HEK293T (cell line): Measurements from ENCODE around the gene INPP5A.

ENCODE experiments used
- CTCF ChIA-PET: fragments of 350-600 bp; formaldehyde crosslinking; extraction: SDS; loops from one replicate; lab custom pipeline; 2021; ENCODE audit warnings: antibody characterized with exemption, inconsistent platforms; lab: Yijun Ruan, JAX
- POLR2A ChIA-PET: fragments of 350-600 bp; formaldehyde crosslinking; extraction: SDS; loops from one replicate; lab custom pipeline; 2020; ENCODE audit warnings: antibody characterized with exemption, inconsistent platforms; lab: Yijun Ruan, JAX
- DNase-seq: peaks from one replicate; pipeline ENCODE4 v3.0.0; 2012; ENCODE audit warnings: mixed read lengths; ENCODE audit errors: extremely low spot score
- ARNT ChIP-seq: fragments of 450-650 bp; IDR thresholded peaks from 2 replicates; pipeline ENCODE4 v1.6.1; 2017; ENCODE audit warnings: mild to moderate bottlenecking
- BHLHE40 ChIP-seq: fragments of 450-650 bp; IDR thresholded peaks from 2 replicates; pipeline ENCODE4 v1.6.1; 2016; ENCODE audit warnings: mild to moderate bottlenecking, moderate library complexity, borderline replicate concordance
- CTBP1 ChIP-seq: fragments of 450-650 bp; IDR thresholded peaks from 2 replicates; pipeline ENCODE4 v1.6.1; 2016; ENCODE audit warnings: borderline replicate concordance
- ELF4 ChIP-seq: fragments of 450-650 bp; IDR thresholded peaks from 2 replicates; pipeline ENCODE4 v1.6.1; 2017; ENCODE audit warnings: antibody characterized with exemption
- FOXA1 ChIP-seq: fragments of 450-650 bp; IDR thresholded peaks from 2 replicates; pipeline ENCODE4 v1.6.1; 2016; ENCODE audit warnings: mild to moderate bottlenecking
- FOXK2 ChIP-seq: fragments of 450-650 bp; IDR thresholded peaks from 2 replicates; pipeline ENCODE4 v1.6.1; 2016; ENCODE audit warnings: mild to moderate bottlenecking
- FOXM1 ChIP-seq: fragments of 450-650 bp; IDR thresholded peaks from 2 replicates; pipeline ENCODE4 v1.6.1; 2017; ENCODE audit warnings: mild to moderate bottlenecking, borderline replicate concordance
- HDGF ChIP-seq: fragments of 450-650 bp; IDR thresholded peaks from 2 replicates; pipeline ENCODE4 v1.6.1; 2017; ENCODE audit warnings: antibody characterized with exemption, borderline replicate concordance
- L3MBTL2 ChIP-seq: fragments of 450-650 bp; conservative IDR thresholded peaks from 2 replicates; pipeline ENCODE4 v1.6.1; 2016; ENCODE audit warnings: mild to moderate bottlenecking
- LEF1 ChIP-seq: fragments of 450-650 bp; IDR thresholded peaks from 2 replicates; pipeline ENCODE4 v1.6.1; 2017; ENCODE audit warnings: mild to moderate bottlenecking, borderline replicate concordance
- NFRKB ChIP-seq: fragments of 450-650 bp; IDR thresholded peaks from 2 replicates; pipeline ENCODE4 v1.6.1; 2016; ENCODE audit warnings: mild to moderate bottlenecking, moderate library complexity
- SP1 ChIP-seq: fragments of 450-650 bp; IDR thresholded peaks from 2 replicates; pipeline ENCODE4 v1.6.1; 2017
- SUZ12 ChIP-seq: fragments of 450-650 bp; IDR thresholded peaks from 2 replicates; pipeline ENCODE4 v1.6.1; 2016; ENCODE audit warnings: mild to moderate bottlenecking
- TARDBP ChIP-seq: fragments of 450-650 bp; IDR thresholded peaks from 2 replicates; pipeline ENCODE4 v1.6.1; 2016
- ZNF384 ChIP-seq: fragments of 450-650 bp; IDR thresholded peaks from 2 replicates; pipeline ENCODE4 v1.6.1; 2016
- TF ChIP-seq, protein P1 (sequence below): fragments of 450-650 bp; IDR thresholded peaks from 2 replicates; pipeline ENCODE4 v1.6.1; 2016

INPP5A gene

DNA sequence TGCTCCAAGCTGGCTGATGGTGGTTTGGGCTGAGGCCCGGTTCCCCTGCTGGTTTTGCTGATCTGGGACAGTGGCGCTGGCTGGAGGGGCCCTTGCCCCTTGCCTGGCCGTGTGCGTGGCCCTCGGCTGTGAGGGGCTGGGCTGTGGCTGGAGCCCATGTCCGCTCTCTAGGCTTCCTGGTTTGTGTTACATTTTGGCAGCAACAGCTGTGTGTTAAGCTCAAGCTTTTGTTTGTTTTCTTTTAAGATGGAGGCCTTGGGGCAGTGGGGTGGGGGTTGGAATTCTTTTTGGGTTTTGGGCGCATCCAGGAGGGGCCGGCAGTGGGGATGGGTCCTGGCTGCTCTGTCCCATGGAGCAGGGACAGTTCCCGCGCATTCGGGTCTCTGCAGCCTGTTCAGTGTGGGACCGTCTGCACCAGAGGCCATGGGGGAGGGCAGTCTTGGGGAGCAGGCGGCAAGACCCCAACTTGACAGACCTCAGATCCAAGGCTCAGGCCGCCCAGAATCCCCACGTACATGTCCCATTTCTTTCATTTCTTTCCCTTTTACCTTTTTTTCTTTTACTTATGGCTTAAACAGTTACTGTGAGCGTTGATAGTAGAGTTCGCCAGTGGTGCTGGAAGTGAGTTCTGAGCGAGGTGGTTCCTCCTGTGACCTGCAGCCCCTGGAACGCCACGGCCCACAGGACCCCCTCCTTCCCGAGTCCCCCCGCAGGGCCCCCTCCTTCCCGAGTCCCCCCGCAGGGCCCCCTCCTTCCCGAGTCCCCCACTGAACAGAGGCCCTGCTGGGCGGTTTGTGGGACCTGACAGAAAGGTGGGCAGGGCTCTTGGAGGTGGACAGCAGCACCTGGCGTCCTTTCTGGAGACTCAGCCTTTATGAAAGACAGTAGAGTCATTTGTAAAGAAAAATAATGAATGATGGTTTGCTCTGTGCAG lies 75.3 kb downstream of the INPP5A start:
- TF ChIP-seq NFRKB (no peak), LEF1 (no peak), TARDBP (no peak), ELF4 (no peak), L3MBTL2 (no peak), HDGF (no peak), FOXK2 (no peak), BHLHE40 (no peak), SP1 (no peak), ARNT (no peak), FOXM1 (no peak), ZNF384 (no peak), SUZ12 (no peak), FOXA1 (no peak), CTBP1 (no peak)
- TF ChIP-seq, protein P1, sequence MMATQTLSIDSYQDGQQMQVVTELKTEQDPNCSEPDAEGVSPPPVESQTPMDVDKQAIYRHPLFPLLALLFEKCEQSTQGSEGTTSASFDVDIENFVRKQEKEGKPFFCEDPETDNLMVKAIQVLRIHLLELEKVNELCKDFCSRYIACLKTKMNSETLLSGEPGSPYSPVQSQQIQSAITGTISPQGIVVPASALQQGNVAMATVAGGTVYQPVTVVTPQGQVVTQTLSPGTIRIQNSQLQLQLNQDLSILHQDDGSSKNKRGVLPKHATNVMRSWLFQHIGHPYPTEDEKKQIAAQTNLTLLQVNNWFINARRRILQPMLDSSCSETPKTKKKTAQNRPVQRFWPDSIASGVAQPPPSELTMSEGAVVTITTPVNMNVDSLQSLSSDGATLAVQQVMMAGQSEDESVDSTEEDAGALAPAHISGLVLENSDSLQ = no peak

DNA sequence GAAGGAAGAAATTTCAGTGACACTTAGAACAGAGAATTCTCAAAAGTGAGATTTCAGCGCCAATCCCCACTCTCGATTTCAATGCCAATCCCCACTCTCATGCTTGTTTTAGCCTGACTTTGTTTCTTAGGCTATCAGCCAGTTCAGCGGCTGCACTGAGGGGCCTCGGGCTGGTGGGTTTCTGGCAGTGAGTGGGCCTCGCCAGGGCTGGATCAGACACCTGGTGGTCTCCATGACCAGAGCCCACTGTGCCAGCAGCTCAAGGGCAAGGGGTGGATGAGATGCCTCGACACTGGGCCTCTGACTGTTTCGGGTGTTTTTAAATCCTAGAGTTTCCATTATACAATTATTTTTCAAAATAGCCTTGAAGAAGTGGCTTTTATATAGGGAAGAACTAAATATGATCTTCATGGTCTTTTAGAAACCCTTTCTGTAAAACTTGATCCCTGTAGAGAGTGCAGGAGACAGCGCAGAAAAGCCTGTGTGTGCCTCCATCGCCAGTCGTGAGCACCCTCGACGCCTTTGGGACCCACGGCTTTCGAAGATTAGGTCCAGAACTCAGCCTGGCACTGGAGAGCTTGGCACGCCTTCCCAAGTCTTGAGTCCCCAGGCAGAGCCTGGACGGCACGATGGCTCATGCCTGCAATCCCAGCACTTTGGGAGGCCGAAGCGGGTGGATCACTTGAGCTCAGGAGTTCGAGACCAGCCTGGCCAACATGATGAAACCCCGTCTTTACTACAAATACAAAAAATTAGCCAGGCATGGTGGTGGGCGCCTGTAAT lies 76.2 kb downstream of the INPP5A start:
- POLR2A ChIA-PET = interaction anchor here (1.1 kb wide), 1 partner anchor 10 kb away, joined by 3 read pairs; no protein-coding TSS in a partner anchor
- no peak for DNase-seq
- no peak for TF ChIP-seq SP1
- CTCF ChIA-PET = no interaction called here

More for the DNA sequence above, 75.3 kb downstream of the INPP5A start:
- no peak for DNase-seq
- CTCF ChIA-PET = no interaction called here
- POLR2A ChIA-PET = no interaction called here

DNA sequence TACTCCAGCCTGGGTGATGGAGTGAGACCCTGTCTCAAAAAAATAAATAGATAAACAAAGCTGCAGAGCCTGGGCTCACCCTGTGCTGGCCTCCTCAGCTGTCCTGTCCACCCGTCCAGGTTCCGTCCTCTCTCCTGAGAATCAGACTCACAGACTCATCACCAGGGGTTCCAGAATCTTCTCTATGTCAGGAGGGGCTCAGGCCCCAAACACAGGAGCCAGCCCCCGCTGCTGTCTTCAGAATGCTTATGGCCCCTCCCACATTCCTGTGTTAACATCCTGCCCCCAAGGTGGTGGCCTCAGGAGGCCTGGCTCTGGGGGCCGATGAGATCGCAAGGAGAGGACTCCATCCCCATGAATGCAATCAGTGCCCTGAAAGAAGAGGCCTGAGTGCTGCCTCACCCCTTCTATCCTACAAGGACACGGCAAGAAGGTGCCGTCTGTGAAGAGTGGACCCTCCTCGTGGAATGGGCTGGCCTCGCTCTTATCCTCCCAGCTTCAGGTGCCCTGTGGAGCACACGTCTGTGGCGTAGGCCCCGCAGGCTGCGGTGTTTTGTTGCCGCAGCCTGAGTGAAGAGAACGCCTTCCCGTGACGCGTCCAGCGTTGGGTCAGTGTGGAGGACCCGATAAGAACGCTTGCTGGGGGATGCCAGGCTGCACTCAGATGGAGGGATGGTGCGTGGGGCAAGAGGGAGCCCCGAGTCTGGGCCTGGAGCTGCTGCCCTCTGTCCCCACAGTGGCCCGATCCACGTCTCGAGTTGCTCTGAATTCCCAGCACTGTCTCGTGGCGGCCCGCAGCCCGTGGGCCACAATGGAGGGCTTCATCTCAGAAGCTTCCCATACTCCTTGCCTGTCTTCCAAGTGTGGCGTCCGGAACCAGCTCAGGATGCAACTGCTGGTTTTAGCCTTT lies 77.1 kb downstream of the INPP5A start:
- CTCF ChIA-PET = no interaction called here
- DNase-seq = no peak
- POLR2A ChIA-PET = interaction anchor here (1.1 kb wide), 1 partner anchor 11 kb away, joined by 3 read pairs; no protein-coding TSS in a partner anchor
- no peak for TF ChIP-seq SUZ12
- TF ChIP-seq LEF1 = no peak
- no peak for TF ChIP-seq FOXM1
- no peak for TF ChIP-seq ARNT
- no peak for TF ChIP-seq FOXK2
- TF ChIP-seq L3MBTL2 = no peak
- no peak for TF ChIP-seq BHLHE40
- no peak for TF ChIP-seq TARDBP
- no peak for TF ChIP-seq ZNF384
- TF ChIP-seq SP1 = no peak
- TF ChIP-seq FOXA1 = no peak
- TF ChIP-seq, protein P1 = no peak

DNA sequence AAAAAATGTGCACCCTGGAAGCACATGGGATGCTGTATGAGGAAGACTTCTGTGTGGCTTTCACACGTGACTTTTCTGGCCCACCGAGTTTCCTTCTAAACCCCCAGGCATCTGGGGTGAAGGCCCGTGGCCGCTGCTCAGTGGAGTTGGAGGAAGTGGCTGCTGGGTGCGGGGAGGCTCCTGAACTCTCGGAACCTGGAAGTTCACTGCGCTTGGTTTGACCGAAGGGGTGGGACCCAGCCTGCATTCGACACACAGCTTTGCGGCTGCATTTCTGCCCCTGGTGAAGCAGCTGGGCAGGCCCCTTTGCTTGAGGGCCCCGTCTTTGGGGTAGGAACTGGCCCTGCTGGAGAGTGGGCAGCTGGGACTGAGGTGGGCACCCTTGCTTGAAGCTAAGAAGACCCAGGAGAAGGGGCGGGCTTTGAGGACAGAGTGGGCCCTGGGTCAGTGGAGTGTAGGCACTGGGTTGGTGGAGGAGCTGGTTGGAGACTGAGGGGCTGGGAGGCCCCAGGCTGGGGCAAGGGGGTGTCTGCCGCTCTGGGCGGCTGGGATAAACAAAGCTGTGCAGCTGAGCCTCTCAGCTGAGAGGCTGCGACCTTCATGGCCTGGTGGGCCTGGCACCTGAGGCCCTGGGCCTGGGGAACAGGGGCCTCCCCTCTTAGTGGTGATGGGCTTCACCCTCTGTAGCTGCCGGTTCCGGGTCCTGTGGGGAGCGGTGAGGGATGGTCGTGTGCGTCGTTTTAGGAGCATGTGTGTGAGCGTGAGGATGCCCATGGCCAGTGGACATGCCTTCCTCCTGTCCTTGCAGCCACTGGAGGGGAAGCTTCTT lies 78.0 kb downstream of the INPP5A start:
- no peak for TF ChIP-seq ARNT
- no peak for TF ChIP-seq BHLHE40
- no peak for TF ChIP-seq LEF1
- no peak for TF ChIP-seq FOXM1
- no peak for TF ChIP-seq ZNF384
- TF ChIP-seq FOXA1 = no peak
- no peak for TF ChIP-seq HDGF
- TF ChIP-seq SUZ12 = no peak
- TF ChIP-seq, protein P1 = no peak
- CTCF ChIA-PET = no interaction called here
- DNase-seq = no peak
- POLR2A ChIA-PET = no interaction called here

DNA sequence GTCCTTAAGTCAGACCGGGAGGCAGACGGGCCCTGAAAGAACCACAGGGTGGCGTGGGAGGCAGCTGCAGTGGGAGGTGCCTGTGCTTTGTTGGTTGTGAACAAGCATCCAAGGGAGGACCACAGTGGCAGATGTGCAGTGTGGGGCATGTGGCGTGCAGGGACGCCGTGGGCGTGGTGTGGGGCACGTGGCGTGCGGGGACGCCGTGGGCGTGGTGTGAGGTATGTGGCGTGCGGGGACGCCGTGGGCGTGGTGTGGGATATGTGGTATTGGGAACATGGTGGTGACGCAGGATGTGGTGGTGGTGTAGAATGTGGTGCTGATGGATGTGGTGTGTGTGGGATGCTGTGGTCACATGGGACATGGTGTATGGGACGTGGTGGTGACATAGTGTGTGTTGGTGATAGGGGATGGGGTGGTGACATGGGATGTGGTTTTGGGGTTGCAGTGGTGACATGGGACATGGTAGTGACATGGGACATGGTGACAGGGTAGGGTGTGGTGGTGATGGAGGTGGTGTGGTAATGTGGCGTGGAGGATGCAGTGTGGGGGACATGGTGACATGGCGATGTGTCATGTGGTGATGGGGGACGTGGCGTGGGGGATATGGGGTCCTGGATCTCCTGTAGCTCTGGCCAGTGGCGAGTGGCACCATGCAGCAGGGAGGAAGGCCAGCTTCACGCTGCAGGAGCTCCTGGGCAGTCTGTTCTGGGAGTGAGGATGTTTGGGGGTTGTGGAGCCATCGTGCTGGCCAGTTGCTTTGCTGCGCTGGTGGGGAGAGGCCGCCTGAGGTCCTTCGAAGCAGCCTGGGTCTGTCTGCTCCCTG lies 78.8 kb downstream of the INPP5A start:
- ChIA-PET POLR2A (no interaction called here), CTCF (no interaction called here)
- no peak for DNase-seq
- TF ChIP-seq FOXA1 = no peak
